ENCODE measurements around the gene NUP62. TPM values are rescaled to one million over a fixed set of nuclear protein-coding genes. Genes with fewer than 3 reads are reported as not detected.
A peak's percentile ranks its signal among the peaks of the same experiment; 100 is the strongest.
"Not testable (repeated sequence)": the region's sequence is repeated elsewhere in the genome, so short reads cannot be mapped to it uniquely, and the experiment has no call there.

Gene NUP62
- total RNA-seq, 1 donor from 2014 or later, result 46.0 TPM

- DNase-seq (ENCODE audit: low read depth), result no peak
These were observed 3.8 kb downstream of the NUP62 start for GRCh38 chr19:49925486-49925885.

GRCh38 chr19:49924881-49925210 is 4.5 kb downstream of the NUP62 start:
- DNase-seq (ENCODE audit: low read depth), result not testable (repeated sequence)

GRCh38 chr19:49924004-49924880 is 5.1 kb downstream of the NUP62 start:
- DNase-seq (ENCODE audit: low read depth), result no peak

GRCh38 chr19:49923055-49924003 is 6.0 kb downstream of the NUP62 start:
- DNase-seq (ENCODE audit: low read depth), result no peak

- peak; percentile 66 for DNase-seq (ENCODE audit: low read depth)
These were observed 7.2 kb downstream of the NUP62 start for GRCh38 chr19:49921871-49922795.

GRCh38 chr19:49920624-49921363 is 8.5 kb downstream of the NUP62 start:
- DNase-seq (ENCODE audit: low read depth), result no peak

- no peak for DNase-seq (ENCODE audit: low read depth)
These were observed 11.2 kb downstream of the NUP62 start for GRCh38 chr19:49918089-49918488.

- DNase-seq (ENCODE audit: low read depth), result no peak
These were observed 12.2 kb downstream of the NUP62 start for GRCh38 chr19:49916839-49917733.

- no peak for DNase-seq (ENCODE audit: low read depth)
These were observed 14.0 kb downstream of the NUP62 start for GRCh38 chr19:49915271-49915670.

GRCh38 chr19:49913720-49914119 is 15.6 kb downstream of the NUP62 start:
- DNase-seq (ENCODE audit: low read depth), result no peak

- DNase-seq (ENCODE audit: low read depth), result no peak
These were observed 16.2 kb downstream of the NUP62 start for GRCh38 chr19:49912965-49913685.

GRCh38 chr19:49911381-49912145 is 17.7 kb downstream of the NUP62 start:
- no peak for DNase-seq (ENCODE audit: low read depth)

GRCh38 chr19:49910179-49910578 is 19.1 kb downstream of the NUP62 start:
- DNase-seq (ENCODE audit: low read depth), result no peak

GRCh38 chr19:49908480-49909420 is 20.6 kb downstream of the NUP62 start:
- DNase-seq (ENCODE audit: low read depth), result no peak

- DNase-seq (ENCODE audit: low read depth), result no peak
These were observed 21.4 kb downstream of the NUP62 start for GRCh38 chr19:49907745-49908446.

- DNase-seq (ENCODE audit: low read depth), result no peak
These were observed 22.3 kb downstream of the NUP62 start for GRCh38 chr19:49906879-49907564.
